GM12878 (cell line): ENCODE measurements around the gene NR1D1. TPM values are rescaled to one million over a fixed set of nuclear protein-coding genes. Genes with fewer than 3 reads are reported as not detected.

Source experiments
- ATAC-seq: fragments of 200-7000 bp; cut with Tn5 transposase; 3 replicates; pipeline ENCODE4 v1.9.1; 2020; ENCODE audit warnings: mild to moderate bottlenecking, moderate library complexity
- BruUV-seq: library from RNA; stranded (reverse); fragments of 400-500 nt; replicated peaks from 2 replicates; lab custom pipeline; 2021; lab: Mats Ljungman, UMichigan
- CTCF ChIA-PET: fragments of 300-600 bp; sonication (Branson Sonifier 250); formaldehyde crosslinking; extraction: SDS; loops from one replicate; lab custom pipeline; 2021; ENCODE audit warnings: inconsistent platforms; lab: Yijun Ruan, JAX
- POLR2A ChIA-PET: fragments of 350-600 bp; formaldehyde crosslinking; extraction: SDS; loops from one replicate; lab custom pipeline; 2021; ENCODE audit warnings: inconsistent platforms; lab: Charles Lee
- RAD21 ChIA-PET: fragments of 300-600 bp; sonication (Branson Sonifier 250); formaldehyde crosslinking; loops from one replicate; lab custom pipeline; 2023; ENCODE audit warnings: antibody characterized with exemption; ENCODE audit not compliant: unreplicated experiment; lab: Charles Lee
- SMC1A ChIA-PET: fragments of 300-600 bp; sonication (Branson Sonifier 250); formaldehyde crosslinking; loops from one replicate; lab custom pipeline; 2023; ENCODE audit not compliant: unreplicated experiment, uncharacterized antibody; lab: Charles Lee
- DNase-seq: peaks from one replicate; pipeline ENCODE4 v3.0.0-alpha.2; 2011; ENCODE audit warnings: low read depth, low spot score
- FAIRE-seq: peaks from 3 replicates; lab custom pipeline; 2011; peaks lifted over from hg19 to GRCh38; lab: Jason Lieb, UNC
- H2AFZ ChIP-seq: 2 replicates; pipeline ENCODE4 v1.6.0; 2011; ENCODE audit warnings: low read depth, low read length, control low read depth; ENCODE audit not compliant: control insufficient read depth
- H3K27ac ChIP-seq: 2 replicates; pipeline ENCODE4 v1.5.1; 2011; ENCODE audit warnings: control low read depth; ENCODE audit not compliant: control insufficient read depth, insufficient read depth
- H3K27me3 ChIP-seq, 2 experiments: replicated peaks in 1 of 2; 2 replicates each; pipeline versions ENCODE4 v1.6.0 to v1.6.1; 2011; ENCODE audit warnings: low read length in 1 of 2; ENCODE audit not compliant: control insufficient read depth in 2 of 2, insufficient read depth in 2 of 2
- H3K36me3 ChIP-seq, 2 experiments: 2 replicates each; pipeline ENCODE4 v1.5.1; 2011; ENCODE audit warnings: low read length in 1 of 2; ENCODE audit not compliant: control insufficient read depth in 2 of 2, insufficient read depth in 2 of 2
- H3K4me1 ChIP-seq: 2 replicates; pipeline ENCODE4 v1.6.1; 2011; ENCODE audit warnings: mild to moderate bottlenecking, low read length, moderate library complexity, mixed read lengths; ENCODE audit not compliant: control insufficient read depth, insufficient read depth
- H3K4me2 ChIP-seq: 2 replicates; pipeline ENCODE4 v1.6.0; 2011; ENCODE audit warnings: control low read depth; ENCODE audit not compliant: control insufficient read depth, insufficient read depth
- H3K4me3 ChIP-seq: fragments of 200-600 bp; sonication (generic); 2 replicates; pipeline ENCODE4 v1.5.1; 2016
- H3K79me2 ChIP-seq: 2 replicates; pipeline ENCODE4 v1.6.0; 2011; ENCODE audit warnings: low read length; ENCODE audit not compliant: control insufficient read depth, insufficient read depth
- H3K9ac ChIP-seq: 2 replicates; pipeline ENCODE4 v1.8.0; 2011; ENCODE audit warnings: low read length, control low read depth, mixed read lengths; ENCODE audit not compliant: control insufficient read depth, insufficient read depth
- H3K9me3 ChIP-seq: replicated peaks from 3 replicates; pipeline ENCODE4 v1.5.1; 2011; ENCODE audit warnings: mild to moderate bottlenecking, low read length; ENCODE audit not compliant: control insufficient read depth, insufficient read depth
- H4K20me1 ChIP-seq: 2 replicates; pipeline ENCODE4 v1.6.0; 2011; ENCODE audit not compliant: control insufficient read depth, insufficient read depth
- BCLAF1 ChIP-seq: fragments of 450-650 bp; IDR thresholded peaks from 2 replicates; pipeline ENCODE4 v1.6.1; 2017; ENCODE audit warnings: antibody characterized with exemption, mild to moderate bottlenecking, moderate library complexity
- IKZF2 ChIP-seq, 2 experiments: fragments of 450-650 bp; IDR thresholded peaks; 2 replicates each; pipeline ENCODE4 v1.6.1; 2017; ENCODE audit warnings: mild to moderate bottlenecking in 2 of 2, moderate library complexity in 2 of 2
- MEF2B ChIP-seq: fragments of 450-650 bp; IDR thresholded peaks from 2 replicates; pipeline ENCODE4 v1.6.1; 2018; ENCODE audit warnings: mild to moderate bottlenecking, moderate library complexity; ENCODE audit not compliant: partially characterized antibody, poor library complexity, severe bottlenecking
- MTA2 ChIP-seq: fragments of 450-650 bp; IDR thresholded peaks from 2 replicates; pipeline ENCODE4 v1.6.1; 2016; ENCODE audit warnings: low read depth, mild to moderate bottlenecking, moderate library complexity
- MXI1 ChIP-seq: fragments of 150-350 bp; IDR thresholded peaks from 2 replicates; pipeline ENCODE4 v1.6.1; 2011; ENCODE audit warnings: low read depth, mild to moderate bottlenecking, inconsistent platforms, low read length, improper control_type of control experiment
- MYC ChIP-seq: IDR thresholded peaks from 2 replicates; pipeline ENCODE4 v1.6.1; 2011; ENCODE audit warnings: mild to moderate bottlenecking, low read length, moderate library complexity, inconsistent platforms; ENCODE audit not compliant: insufficient read depth, insufficient replicate concordance, insufficient read length, severe bottlenecking
- PAX8 ChIP-seq: fragments of 450-650 bp; IDR thresholded peaks from 2 replicates; pipeline ENCODE4 v1.6.1; 2017; ENCODE audit warnings: mild to moderate bottlenecking, moderate library complexity
- SMAD5 ChIP-seq: IDR thresholded peaks from 2 replicates; pipeline ENCODE4 v1.6.1; 2016; ENCODE audit warnings: antibody characterized with exemption, low read depth
- ZNF274 ChIP-seq: IDR thresholded peaks from one replicate; pipeline ENCODE4 v1.8.0; 2011; ENCODE audit not compliant: insufficient read length, insufficient read depth
- ZNF622 ChIP-seq: fragments of 450-650 bp; IDR thresholded peaks from 2 replicates; pipeline ENCODE4 v1.6.1; 2017; ENCODE audit warnings: mild to moderate bottlenecking, inconsistent platforms
- WGBS: methylation state at CpG from one replicate; pipeline ENCODE4 v1.1.6; 2016; ENCODE audit warnings: low lambda C conversion rate; ENCODE audit not compliant: insufficient replicate concordance, insufficient coverage; ENCODE audit errors: missing lambda C conversion rate; 5-methylcytosine and 5-hydroxymethylcytosine counted together
- in situ Hi-C: fragments of 300-500 bp; cut with MboI; formaldehyde crosslinking; loops from 9 replicates; pipeline ENCODE4 v1.14.3; 2018; ENCODE audit warnings: mixed read lengths
- intact Hi-C: fragments of 100-400 bp; cut with micrococcal nuclease; formaldehyde crosslinking; loops from one replicate; pipeline ENCODE4 v1.14.2; 2022; ENCODE audit not compliant: unreplicated experiment
- polyA plus RNA-seq, 11 experiments: library from polyadenylated mRNA; depleted of rRNA in 4 of 11; unstranded in 6 of 11; stranded (reverse) in 5 of 11; fragments of >200 nt; fragmentation: Nextera tagmentation in 4 of 11; fragmentation: Illumina TruSeq in 1 of 11; extraction: Ambion mirVana in 4 of 11; extraction: Trizol in 1 of 11; gene quantifications; 1 replicate in 1 of 11; 2 replicates in 10 of 11; pipeline versions ENCODE4 v1.2.1 to v1.2.3, GENCODE V29; 2011 to 2016; ENCODE audit warnings: inconsistent platforms in 2 of 11, missing spikeins in 2 of 11, low read depth in 1 of 11
- total RNA-seq, 4 experiments: library from RNA; depleted of rRNA in 3 of 4; stranded (reverse); fragments of >200 nt in 3 of 4; fragmentation: Illumina TruSeq in 1 of 4; extraction: Trizol in 1 of 4; gene quantifications; 2 replicates each; pipeline versions ENCODE4 v1.2.1 to v1.2.3, GENCODE V29; 2013 to 2021
- TF ChIP-seq, protein P1 (sequence below): IDR thresholded peaks from 2 replicates; pipeline ENCODE4 v1.6.1; 2012; ENCODE audit warnings: improper control_type of control experiment, low read depth, low read length; ENCODE audit not compliant: insufficient replicate concordance

The NR1D1 gene
- total and polyA plus RNA-seq, 10 of the 15 experiments (the other 5 are each of a cell fraction or from before 2014, with no cell fraction given): 0.10 to 3.4 (median 0.94) TPM

- TF ChIP-seq, protein P1, sequence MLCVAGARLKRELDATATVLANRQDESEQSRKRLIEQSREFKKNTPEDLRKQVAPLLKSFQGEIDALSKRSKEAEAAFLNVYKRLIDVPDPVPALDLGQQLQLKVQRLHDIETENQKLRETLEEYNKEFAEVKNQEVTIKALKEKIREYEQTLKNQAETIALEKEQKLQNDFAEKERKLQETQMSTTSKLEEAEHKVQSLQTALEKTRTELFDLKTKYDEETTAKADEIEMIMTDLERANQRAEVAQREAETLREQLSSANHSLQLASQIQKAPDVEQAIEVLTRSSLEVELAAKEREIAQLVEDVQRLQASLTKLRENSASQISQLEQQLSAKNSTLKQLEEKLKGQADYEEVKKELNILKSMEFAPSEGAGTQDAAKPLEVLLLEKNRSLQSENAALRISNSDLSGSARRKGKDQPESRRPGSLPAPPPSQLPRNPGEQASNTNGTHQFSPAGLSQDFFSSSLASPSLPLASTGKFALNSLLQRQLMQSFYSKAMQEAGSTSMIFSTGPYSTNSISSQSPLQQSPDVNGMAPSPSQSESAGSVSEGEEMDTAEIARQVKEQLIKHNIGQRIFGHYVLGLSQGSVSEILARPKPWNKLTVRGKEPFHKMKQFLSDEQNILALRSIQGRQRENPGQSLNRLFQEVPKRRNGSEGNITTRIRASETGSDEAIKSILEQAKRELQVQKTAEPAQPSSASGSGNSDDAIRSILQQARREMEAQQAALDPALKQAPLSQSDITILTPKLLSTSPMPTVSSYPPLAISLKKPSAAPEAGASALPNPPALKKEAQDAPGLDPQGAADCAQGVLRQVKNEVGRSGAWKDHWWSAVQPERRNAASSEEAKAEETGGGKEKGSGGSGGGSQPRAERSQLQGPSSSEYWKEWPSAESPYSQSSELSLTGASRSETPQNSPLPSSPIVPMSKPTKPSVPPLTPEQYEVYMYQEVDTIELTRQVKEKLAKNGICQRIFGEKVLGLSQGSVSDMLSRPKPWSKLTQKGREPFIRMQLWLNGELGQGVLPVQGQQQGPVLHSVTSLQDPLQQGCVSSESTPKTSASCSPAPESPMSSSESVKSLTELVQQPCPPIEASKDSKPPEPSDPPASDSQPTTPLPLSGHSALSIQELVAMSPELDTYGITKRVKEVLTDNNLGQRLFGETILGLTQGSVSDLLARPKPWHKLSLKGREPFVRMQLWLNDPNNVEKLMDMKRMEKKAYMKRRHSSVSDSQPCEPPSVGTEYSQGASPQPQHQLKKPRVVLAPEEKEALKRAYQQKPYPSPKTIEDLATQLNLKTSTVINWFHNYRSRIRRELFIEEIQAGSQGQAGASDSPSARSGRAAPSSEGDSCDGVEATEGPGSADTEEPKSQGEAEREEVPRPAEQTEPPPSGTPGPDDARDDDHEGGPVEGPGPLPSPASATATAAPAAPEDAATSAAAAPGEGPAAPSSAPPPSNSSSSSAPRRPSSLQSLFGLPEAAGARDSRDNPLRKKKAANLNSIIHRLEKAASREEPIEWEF: no peak
- TF ChIP-seq ZNF274: no peak
Measured at GRCh38 chr17:40095351-40095943, 4.9 kb downstream of the NR1D1 start (continued).

DNA sequence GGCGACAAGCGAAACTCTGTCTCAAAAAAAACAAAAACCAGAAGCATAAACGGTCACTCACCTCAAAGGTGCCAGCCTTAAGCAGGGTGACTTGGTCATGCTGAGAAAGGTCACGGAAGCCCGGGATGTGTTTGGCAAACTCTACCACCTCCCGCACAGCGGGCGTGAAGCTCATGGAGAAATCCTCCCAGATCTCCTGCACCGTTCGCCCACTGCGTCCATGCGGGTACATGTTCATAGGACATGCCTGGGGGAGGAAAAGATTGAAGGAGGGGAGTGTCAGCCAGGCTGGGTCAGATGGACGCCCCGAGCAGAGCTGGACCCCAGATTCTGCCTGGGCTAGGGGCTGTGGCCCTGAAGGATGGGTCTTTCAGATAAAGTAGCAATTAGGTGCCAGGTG lies 5.5 kb downstream of the NR1D1 start:
- intact Hi-C loops (no loop called here), in situ Hi-C loops (no loop called here)
- ChIA-PET RAD21 (interaction anchor here (7.7 kb wide), 1 partner anchor 17 kb away, joined by 155 read pairs; no protein-coding TSS in a partner anchor), CTCF (interaction anchor here (0.8 to 10.6 kb wide), 5 partner anchors 9 to 73 kb away, joined by 3 to 176 read pairs (median 9); no protein-coding TSS in a partner anchor), SMC1A (interaction anchor here (10.4 kb wide), 1 partner anchor 17 kb away, joined by 132 read pairs; no protein-coding TSS in a partner anchor), POLR2A (interaction anchor here (0.6 to 1.7 kb wide), 2 partner anchors 10 to 18 kb away, joined by 4 to 5 read pairs; no protein-coding TSS in a partner anchor)
- H3K27me3 ChIP-seq: no peaks in the 10 kb centered on the region
- H3K9me3 ChIP-seq: no peaks in the 10 kb centered on the region
- WGBS: 96% methylated on average over 14 of the region's 14 CpGs
- no peaks in the 10 kb centered on the region for H4K20me1 ChIP-seq
- FAIRE-seq: no peak
- H3K9ac ChIP-seq: no peak overlapping the region
- no TSS peak for BruUV-seq
- H3K36me3 ChIP-seq: peaks cover 0 to 6% of the 10 kb centered on the region in 2 experiments; a peak in 3 of 4 replicates
- no peak overlapping the region for H3K27ac ChIP-seq
- ATAC-seq: no peak
- no peak for DNase-seq
- H3K4me1 ChIP-seq: peaks cover 36% of the 10 kb centered on the region
- no peak overlapping the region for H3K4me3 ChIP-seq
- H2AFZ ChIP-seq: no peak overlapping the region
- peaks cover 8% of the 10 kb centered on the region for H3K79me2 ChIP-seq
- no peak overlapping the region for H3K4me2 ChIP-seq
- TF ChIP-seq ZNF622: no peak
- TF ChIP-seq MTA2: no peak
- TF ChIP-seq MYC: no peak
- TF ChIP-seq IKZF2 (IDR thresholded peaks at IDR 0.05): no peak
- TF ChIP-seq MEF2B: no peak
- TF ChIP-seq PAX8: no peak
- no peak for TF ChIP-seq BCLAF1
- no peak for TF ChIP-seq SMAD5
- TF ChIP-seq MXI1: no peak
